ENCODE measurements around the gene MBD6.
"Not testable (repeated sequence)": the region's sequence is repeated elsewhere in the genome, so short reads cannot be mapped to it uniquely, and the experiment has no call there.

Gene MBD6

DNA sequence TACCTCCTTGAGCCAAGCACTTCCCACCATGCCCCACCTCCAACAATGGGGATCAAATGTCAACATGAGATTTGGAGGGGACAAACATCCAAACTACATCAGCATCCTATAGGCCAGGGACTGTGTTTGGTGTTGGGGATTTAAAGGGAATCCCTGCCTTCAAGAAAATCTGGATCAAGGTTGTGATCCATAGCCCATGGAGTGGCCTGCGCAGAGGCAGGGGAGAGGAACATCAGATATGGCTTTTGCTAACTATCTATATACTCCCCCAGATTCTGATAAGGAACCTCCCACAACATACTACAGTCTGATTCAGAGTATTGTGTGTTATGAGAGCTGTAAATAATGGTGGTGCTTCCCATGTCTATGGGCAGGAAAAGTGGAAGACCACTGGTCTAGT, 32.3 kb downstream of the MBD6 start:
- Histone ChIP-seq H2AFZ (ENCODE audit: low read depth, low read length, severe bottlenecking) (no peak overlapping the region), H3K9me2 (replicated peaks; ENCODE audit: insufficient read depth, low read length) (no peaks in the 10 kb centered on the region), H3K79me2 (ENCODE audit: insufficient read depth, low read length) (no peaks in the 10 kb centered on the region)

DNA sequence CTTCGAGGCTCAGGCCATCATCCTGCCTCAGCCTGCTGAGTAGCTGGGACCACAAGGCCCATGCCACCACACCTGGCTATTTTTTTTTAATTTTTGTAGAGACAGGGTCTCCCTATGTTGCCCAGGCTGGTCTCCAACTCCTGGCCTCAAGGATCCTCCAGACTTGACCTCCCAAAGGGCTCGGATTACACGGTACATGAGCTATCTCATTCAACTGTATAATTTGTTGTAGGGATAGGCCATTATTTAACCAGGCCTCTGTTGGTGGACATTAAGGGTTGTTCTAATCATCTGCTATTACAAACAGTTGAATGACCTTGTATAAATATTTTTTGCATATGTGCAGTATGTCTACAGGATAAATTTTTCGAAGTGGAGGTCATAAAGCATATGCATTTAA, 36.2 kb downstream of the MBD6 start:
- H2AFZ ChIP-seq (ENCODE audit: low read depth, low read length, severe bottlenecking), result no peak overlapping the region
- no peaks in the 10 kb centered on the region for H3K79me2 ChIP-seq (ENCODE audit: insufficient read depth, low read length)
- TF ChIP-seq EZH2phosphoT487 (conservative IDR thresholded peaks at IDR 0.05; ENCODE audit: low read length), result no peak
- TF ChIP-seq, protein P1, sequence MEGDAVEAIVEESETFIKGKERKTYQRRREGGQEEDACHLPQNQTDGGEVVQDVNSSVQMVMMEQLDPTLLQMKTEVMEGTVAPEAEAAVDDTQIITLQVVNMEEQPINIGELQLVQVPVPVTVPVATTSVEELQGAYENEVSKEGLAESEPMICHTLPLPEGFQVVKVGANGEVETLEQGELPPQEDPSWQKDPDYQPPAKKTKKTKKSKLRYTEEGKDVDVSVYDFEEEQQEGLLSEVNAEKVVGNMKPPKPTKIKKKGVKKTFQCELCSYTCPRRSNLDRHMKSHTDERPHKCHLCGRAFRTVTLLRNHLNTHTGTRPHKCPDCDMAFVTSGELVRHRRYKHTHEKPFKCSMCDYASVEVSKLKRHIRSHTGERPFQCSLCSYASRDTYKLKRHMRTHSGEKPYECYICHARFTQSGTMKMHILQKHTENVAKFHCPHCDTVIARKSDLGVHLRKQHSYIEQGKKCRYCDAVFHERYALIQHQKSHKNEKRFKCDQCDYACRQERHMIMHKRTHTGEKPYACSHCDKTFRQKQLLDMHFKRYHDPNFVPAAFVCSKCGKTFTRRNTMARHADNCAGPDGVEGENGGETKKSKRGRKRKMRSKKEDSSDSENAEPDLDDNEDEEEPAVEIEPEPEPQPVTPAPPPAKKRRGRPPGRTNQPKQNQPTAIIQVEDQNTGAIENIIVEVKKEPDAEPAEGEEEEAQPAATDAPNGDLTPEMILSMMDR (IDR thresholded peaks at IDR 0.05; ENCODE audit: insufficient read depth, low read length, poor library complexity, severe bottlenecking), result no peak
- no peak overlapping the region for H3K9ac ChIP-seq (ENCODE audit: low read length)
- H3K4me3 ChIP-seq (ENCODE audit: insufficient read depth, low read length, poor library complexity, severe bottlenecking), result no peak overlapping the region
- no peaks in the 10 kb centered on the region for H4K20me1 ChIP-seq (ENCODE audit: low read depth, low read length)
- no peaks in the 10 kb centered on the region for H3K27me3 ChIP-seq (ENCODE audit: low read length)
- no peaks in the 10 kb centered on the region for H3F3A ChIP-seq (ENCODE audit: insufficient read depth)
- H3K4me2 ChIP-seq (ENCODE audit: low read depth, low read length, poor library complexity, severe bottlenecking), result no peak overlapping the region
- H3K9me3 ChIP-seq (ENCODE audit: insufficient read depth, low read length), result no peaks in the 10 kb centered on the region
- H3K9me2 ChIP-seq (replicated peaks; ENCODE audit: insufficient read depth, low read length), result no peaks in the 10 kb centered on the region
- H3K27ac ChIP-seq (ENCODE audit: low read depth, low read length), result no peak overlapping the region
- H3K36me3 ChIP-seq (ENCODE audit: low read length), result no peaks in the 10 kb centered on the region

More for the DNA sequence above, 32.3 kb downstream of the MBD6 start:
- Histone ChIP-seq H3K27ac (ENCODE audit: low read depth, low read length) (no peak overlapping the region), H3K36me3 (ENCODE audit: low read length) (no peaks in the 10 kb centered on the region), H3K9me3 (ENCODE audit: insufficient read depth, low read length) (no peaks in the 10 kb centered on the region), H3K4me3 (ENCODE audit: insufficient read depth, low read length, poor library complexity, severe bottlenecking) (no peak overlapping the region), H3K9ac (ENCODE audit: low read length) (no peak overlapping the region), H3F3A (ENCODE audit: insufficient read depth) (no peaks in the 10 kb centered on the region), H4K20me1 (ENCODE audit: low read depth, low read length) (no peaks in the 10 kb centered on the region), H3K27me3 (ENCODE audit: low read length) (no peaks in the 10 kb centered on the region), H3K4me2 (ENCODE audit: low read depth, low read length, poor library complexity, severe bottlenecking) (no peak overlapping the region)
- TF ChIP-seq EZH2phosphoT487 (conservative IDR thresholded peaks at IDR 0.05; ENCODE audit: low read length), result no peak
- TF ChIP-seq, protein P1 (IDR thresholded peaks at IDR 0.05; ENCODE audit: insufficient read depth, low read length, poor library complexity, severe bottlenecking), result no peak

DNA sequence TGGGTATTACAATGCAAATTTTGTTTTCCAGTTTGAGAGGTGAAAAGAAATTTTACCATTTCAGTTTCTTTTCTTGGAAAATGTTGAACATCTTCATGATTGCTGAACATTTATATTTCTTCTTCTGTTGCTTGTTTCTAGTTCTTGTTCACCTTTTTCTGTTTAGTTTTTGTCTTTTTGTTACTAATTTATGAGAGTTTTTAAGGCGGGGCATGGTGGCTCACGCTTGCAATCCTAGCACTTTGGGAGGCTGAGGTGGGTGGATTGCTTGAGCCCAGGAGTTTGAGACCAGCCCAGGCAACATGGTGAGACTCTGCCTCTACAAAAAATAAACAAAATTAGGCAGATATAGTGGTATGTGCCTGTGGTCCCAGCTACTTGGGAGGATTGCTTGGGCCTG, 37.9 kb downstream of the MBD6 start:
- TF ChIP-seq, protein P1 (IDR thresholded peaks at IDR 0.05; ENCODE audit: insufficient read depth, low read length, poor library complexity, severe bottlenecking), result no peak
- no peak for TF ChIP-seq EZH2phosphoT487 (conservative IDR thresholded peaks at IDR 0.05; ENCODE audit: low read length)
- Histone ChIP-seq H3K9me3 (ENCODE audit: insufficient read depth, low read length) (no peaks in the 10 kb centered on the region), H4K20me1 (ENCODE audit: low read depth, low read length) (no peaks in the 10 kb centered on the region), H3K4me2 (ENCODE audit: low read depth, low read length, poor library complexity, severe bottlenecking) (no peak overlapping the region), H3K4me3 (ENCODE audit: insufficient read depth, low read length, poor library complexity, severe bottlenecking) (no peak overlapping the region), H3F3A (ENCODE audit: insufficient read depth) (no peaks in the 10 kb centered on the region), H3K36me3 (ENCODE audit: low read length) (no peaks in the 10 kb centered on the region), H3K79me2 (ENCODE audit: insufficient read depth, low read length) (no peaks in the 10 kb centered on the region), H3K9me2 (replicated peaks; ENCODE audit: insufficient read depth, low read length) (no peaks in the 10 kb centered on the region), H3K27me3 (ENCODE audit: low read length) (no peaks in the 10 kb centered on the region), H2AFZ (ENCODE audit: low read depth, low read length, severe bottlenecking) (no peak overlapping the region), H3K9ac (ENCODE audit: low read length) (no peak overlapping the region), H3K27ac (ENCODE audit: low read depth, low read length) (no peak overlapping the region)

DNA sequence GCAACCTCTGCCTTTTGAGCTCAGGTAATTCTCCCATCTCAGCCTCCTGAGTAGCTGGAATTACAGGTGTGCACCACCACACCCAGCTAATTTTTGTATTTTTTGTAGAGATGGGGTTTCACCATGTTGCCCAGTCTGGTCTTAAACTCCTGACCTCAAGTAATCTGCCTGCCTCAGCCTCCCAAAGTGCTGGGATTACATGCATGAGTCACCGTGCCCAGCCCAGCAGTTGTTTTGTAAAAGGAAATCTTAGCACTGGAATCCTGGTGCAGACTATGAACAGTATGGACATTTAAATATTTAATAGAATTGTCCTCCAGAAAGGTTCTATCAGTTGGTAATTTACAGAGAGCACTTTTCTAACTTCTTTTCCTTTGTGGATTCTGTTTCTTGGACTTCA, 38.5 kb downstream of the MBD6 start:
- not testable (repeated sequence) for H3K9me2 ChIP-seq (replicated peaks; ENCODE audit: insufficient read depth, low read length); H3K36me3 ChIP-seq (ENCODE audit: low read length); H2AFZ ChIP-seq (ENCODE audit: low read depth, low read length, severe bottlenecking); H3K27me3 ChIP-seq (ENCODE audit: low read length); H3K79me2 ChIP-seq (ENCODE audit: insufficient read depth, low read length); H3F3A ChIP-seq (ENCODE audit: insufficient read depth); H4K20me1 ChIP-seq (ENCODE audit: low read depth, low read length); H3K9ac ChIP-seq (ENCODE audit: low read length); H3K9me3 ChIP-seq (ENCODE audit: insufficient read depth, low read length); H3K4me3 ChIP-seq (ENCODE audit: insufficient read depth, low read length, poor library complexity, severe bottlenecking); H3K27ac ChIP-seq (ENCODE audit: low read depth, low read length); H3K4me2 ChIP-seq (ENCODE audit: low read depth, low read length, poor library complexity, severe bottlenecking)

Measured in SU-DHL-6 (cell line).